ENCODE results near the gene TET1. TPM values are rescaled to one million over a fixed set of nuclear protein-coding genes. Genes with fewer than 3 reads are reported as not detected.

TET1 gene
- total RNA-seq, 6 donors from 2014 or later = 0.55 to 2.0 (median 1.2) TPM

- Histone ChIP-seq H3K4me3 (peak overlapping the region; percentile 69 to 94 (median 82)), H3K36me3 (peaks cover 0 to 15% (median 0%) of the 10 kb centered on the region in 4 donors), H3K27me3 (no peaks in the 10 kb centered on the region), H3K4me1 (peaks cover 0 to 24% (median 7%) of the 10 kb centered on the region in 4 donors), H3K9me3 (no peaks in the 10 kb centered on the region), H3K27ac (peak overlapping the region; percentile 93 to 96 (median 96))
- whole genome bisulfite sequencing, 2 donors = 1 to 13% methylated on average over 2 to 11 of the region's 11 CpGs
- ATAC-seq (ENCODE audit: low FRiP score in 2 of 2) = peak; percentile 61 to 83
- TF ChIP-seq CTCF (IDR thresholded peaks at IDR 0.05) = peak in 1 of 6 experiments; percentile 4
- no peak for TF ChIP-seq EP300 (IDR thresholded peaks at IDR 0.05)
- peak in 1 of 4 donors; percentile 42 for TF ChIP-seq POLR2A (IDR thresholded peaks at IDR 0.05)
- TF ChIP-seq POLR2AphosphoS5 (IDR thresholded peaks at IDR 0.05) = no peak
- DNase-seq = no peak
These were observed 33.4 kb upstream of the TET1 start for GRCh38 chr10:68526634-68527307.

GRCh38 chr10:68536973-68537372 lies 23.2 kb upstream of the TET1 start:
- 83 to 85% methylated on average over 8 to 9 of the region's 9 CpGs for WGBS, 2 donors

GRCh38 chr10:68537796-68538195 lies 22.3 kb upstream of the TET1 start:
- ATAC-seq (ENCODE audit: low FRiP score in 2 of 2) (no peak), DNase-seq (no peak)
- H3K4me3 ChIP-seq = no peak overlapping the region
- no peaks in the 10 kb centered on the region for H3K36me3 ChIP-seq
- H3K4me1 ChIP-seq = no peaks in the 10 kb centered on the region
- WGBS, 2 donors = 85 to 89% methylated on average over 6 of the region's 6 CpGs
- H3K9me3 ChIP-seq = no peaks in the 10 kb centered on the region
- no peak for TF ChIP-seq CTCF (IDR thresholded peaks at IDR 0.05)
- no peak for TF ChIP-seq POLR2AphosphoS5 (IDR thresholded peaks at IDR 0.05)
- H3K27me3 ChIP-seq = no peaks in the 10 kb centered on the region
- no peak overlapping the region for H3K27ac ChIP-seq

More at GRCh38 chr10:68536973-68537372, 23.2 kb upstream of the TET1 start:
- H3K27ac ChIP-seq = no peak overlapping the region
- no peaks in the 10 kb centered on the region for H3K9me3 ChIP-seq
- ATAC-seq (ENCODE audit: low FRiP score in 2 of 2) (no peak), DNase-seq (no peak)
- no peaks in the 10 kb centered on the region for H3K36me3 ChIP-seq
- H3K4me1 ChIP-seq = no peaks in the 10 kb centered on the region
- H3K4me3 ChIP-seq = no peak overlapping the region
- TF ChIP-seq POLR2AphosphoS5 (IDR thresholded peaks at IDR 0.05) = no peak
- TF ChIP-seq CTCF (IDR thresholded peaks at IDR 0.05) = no peak
- no peak for TF ChIP-seq EP300 (IDR thresholded peaks at IDR 0.05)
- TF ChIP-seq POLR2A (IDR thresholded peaks at IDR 0.05) = no peak
- no peaks in the 10 kb centered on the region for H3K27me3 ChIP-seq

GRCh38 chr10:68543004-68543918 lies 16.9 kb upstream of the TET1 start:
- Histone ChIP-seq H3K36me3 (no peaks in the 10 kb centered on the region), H3K4me1 (no peaks in the 10 kb centered on the region), H3K4me3 (no peak overlapping the region), H3K27me3 (no peaks in the 10 kb centered on the region), H3K9me3 (no peaks in the 10 kb centered on the region), H3K27ac (peak overlapping the region in 1 of 4 donors; percentile 17)
- TF ChIP-seq CTCF (IDR thresholded peaks at IDR 0.05) (no peak), POLR2A (IDR thresholded peaks at IDR 0.05) (no peak), POLR2AphosphoS5 (IDR thresholded peaks at IDR 0.05) (no peak), EP300 (IDR thresholded peaks at IDR 0.05) (no peak)
- 77 to 82% methylated on average over 5 of the region's 5 CpGs for WGBS, 2 donors
- DNase-seq (no peak), ATAC-seq (ENCODE audit: low FRiP score in 2 of 2) (no peak)
